Endothelial cell (in vitro differentiated cells): ENCODE data around the gene SPON1. TPM values are rescaled to one million over a fixed set of nuclear protein-coding genes. Genes with fewer than 3 reads are reported as not detected.
A peak's percentile ranks its signal among the peaks of the same experiment; 100 is the strongest.
"Not testable (repeated sequence)": the region's sequence is repeated elsewhere in the genome, so short reads cannot be mapped to it uniquely, and the experiment has no call there.

ENCODE experiments used
- DNase-seq: peaks from one replicate; pipeline ENCODE4 v3.0.0; 2021; ENCODE audit warnings: low spot score
- H3K27ac Mint-ChIP-seq: one replicate; pipeline ENCODE4 v1.8.0; 2021; ENCODE audit warnings: mixed read lengths, inconsistent platforms; ENCODE audit not compliant: unreplicated experiment
- H3K27me3 Mint-ChIP-seq: one replicate; pipeline ENCODE4 v1.8.0; 2021; ENCODE audit warnings: mild to moderate bottlenecking, moderate library complexity, mixed read lengths, inconsistent platforms; ENCODE audit not compliant: unreplicated experiment
- H3K36me3 Mint-ChIP-seq: one replicate; pipeline ENCODE4 v1.8.0; 2021; ENCODE audit warnings: mild to moderate bottlenecking, low read depth, mixed read lengths, inconsistent platforms; ENCODE audit not compliant: unreplicated experiment
- H3K4me1 Mint-ChIP-seq: one replicate; pipeline ENCODE4 v1.8.0; 2021; ENCODE audit warnings: mild to moderate bottlenecking, mixed read lengths, inconsistent platforms; ENCODE audit not compliant: unreplicated experiment
- H3K4me3 Mint-ChIP-seq: one replicate; pipeline ENCODE4 v1.8.0; 2021; ENCODE audit warnings: mild to moderate bottlenecking, mixed read lengths, inconsistent platforms; ENCODE audit not compliant: unreplicated experiment
- H3K9me3 Mint-ChIP-seq: one replicate; pipeline ENCODE4 v1.8.0; 2021; ENCODE audit warnings: mixed read lengths, inconsistent platforms; ENCODE audit not compliant: unreplicated experiment
- total RNA-seq: library from RNA; stranded (reverse); fragmentation: NEBNext Ultra II Directional; extraction: Animal tissue kit (Norgen Biotek cat#: 25700); gene quantifications from one replicate; pipeline ENCODE4 v1.2.1, GENCODE V29; 2021; ENCODE audit not compliant: unreplicated experiment
- TF ChIP-seq, protein P1 (sequence below): fragments of 200-600 bp; sonication (generic); IDR thresholded peaks from one replicate; pipeline ENCODE4 v1.5.0; 2021; ENCODE audit warnings: antibody characterized with exemption; ENCODE audit not compliant: unreplicated experiment

Gene SPON1
- total RNA-seq, 1 donor from 2014 or later = 120 TPM

DNA sequence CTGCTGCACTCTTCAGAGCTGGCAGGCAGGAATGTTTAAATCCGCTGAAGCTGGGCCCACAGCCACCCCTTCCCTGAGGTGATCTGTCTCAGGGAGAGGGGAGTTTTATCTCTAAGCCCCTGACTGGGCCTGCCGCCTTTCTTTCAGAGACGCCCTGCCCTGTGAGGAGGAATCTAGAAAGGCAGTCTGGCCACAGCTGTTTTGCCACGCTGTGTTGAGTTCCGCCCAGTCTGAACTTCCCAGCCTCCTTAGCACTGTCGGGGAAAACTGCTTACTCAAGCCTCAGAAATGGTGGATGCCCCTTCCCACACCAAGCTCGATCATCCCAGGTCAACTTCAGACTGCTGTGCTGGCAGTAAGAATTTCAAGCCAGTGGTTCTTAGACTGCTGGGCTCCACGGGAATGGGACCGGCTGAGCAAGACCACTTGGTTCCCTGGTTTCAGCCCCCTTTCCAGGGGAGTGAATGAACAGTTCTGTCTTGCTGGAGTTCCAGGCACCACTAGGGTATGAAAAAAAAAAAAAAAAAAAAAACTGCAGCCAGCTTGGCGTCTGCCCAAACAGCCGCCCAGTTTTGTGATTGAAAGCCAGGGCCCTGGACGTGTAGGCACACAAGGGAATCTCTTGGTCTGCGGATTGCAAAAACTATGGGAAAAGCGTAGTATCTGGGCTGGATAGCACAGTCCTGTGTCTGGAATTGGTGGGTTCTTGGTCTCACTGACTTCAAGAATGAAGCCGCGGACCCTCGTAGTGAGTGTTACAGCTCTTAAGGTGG, 127.4 kb downstream of the SPON1 start:
- H3K9me3 Mint-ChIP-seq = no peaks in the 10 kb centered on the region
- H3K36me3 Mint-ChIP-seq = peaks cover 46% of the 10 kb centered on the region
- no peak overlapping the region for H3K27ac Mint-ChIP-seq
- peak overlapping the region; percentile 70 for H3K4me3 Mint-ChIP-seq
- DNase-seq = no peak
- H3K27me3 Mint-ChIP-seq = peaks cover 3% of the 10 kb centered on the region
- TF ChIP-seq, protein P1, sequence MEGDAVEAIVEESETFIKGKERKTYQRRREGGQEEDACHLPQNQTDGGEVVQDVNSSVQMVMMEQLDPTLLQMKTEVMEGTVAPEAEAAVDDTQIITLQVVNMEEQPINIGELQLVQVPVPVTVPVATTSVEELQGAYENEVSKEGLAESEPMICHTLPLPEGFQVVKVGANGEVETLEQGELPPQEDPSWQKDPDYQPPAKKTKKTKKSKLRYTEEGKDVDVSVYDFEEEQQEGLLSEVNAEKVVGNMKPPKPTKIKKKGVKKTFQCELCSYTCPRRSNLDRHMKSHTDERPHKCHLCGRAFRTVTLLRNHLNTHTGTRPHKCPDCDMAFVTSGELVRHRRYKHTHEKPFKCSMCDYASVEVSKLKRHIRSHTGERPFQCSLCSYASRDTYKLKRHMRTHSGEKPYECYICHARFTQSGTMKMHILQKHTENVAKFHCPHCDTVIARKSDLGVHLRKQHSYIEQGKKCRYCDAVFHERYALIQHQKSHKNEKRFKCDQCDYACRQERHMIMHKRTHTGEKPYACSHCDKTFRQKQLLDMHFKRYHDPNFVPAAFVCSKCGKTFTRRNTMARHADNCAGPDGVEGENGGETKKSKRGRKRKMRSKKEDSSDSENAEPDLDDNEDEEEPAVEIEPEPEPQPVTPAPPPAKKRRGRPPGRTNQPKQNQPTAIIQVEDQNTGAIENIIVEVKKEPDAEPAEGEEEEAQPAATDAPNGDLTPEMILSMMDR = no peak
- H3K4me1 Mint-ChIP-seq = peaks cover 11% of the 10 kb centered on the region

DNA sequence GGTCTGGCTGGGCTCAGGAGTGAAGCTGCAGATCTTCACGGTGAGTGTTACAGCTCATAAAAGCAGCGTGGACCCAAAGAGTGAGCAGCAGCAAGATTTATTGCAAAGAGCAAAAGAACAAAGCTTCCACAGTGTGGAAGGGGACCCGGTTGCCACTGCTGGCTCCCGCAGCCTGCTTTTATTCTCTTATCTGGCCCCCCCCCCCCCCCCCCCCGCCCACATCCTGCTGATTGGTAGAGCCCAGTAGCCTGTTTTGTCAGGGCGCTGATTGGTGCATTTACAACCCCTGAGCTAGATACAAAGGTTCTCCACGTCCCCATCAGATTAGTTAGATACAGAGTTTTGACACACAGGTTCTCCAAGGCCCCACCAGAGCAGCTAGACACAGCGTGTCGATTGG, 128.1 kb downstream of the SPON1 start:
- H3K4me3 Mint-ChIP-seq = peak overlapping the region; percentile 70
- H3K27me3 Mint-ChIP-seq, H3K27ac Mint-ChIP-seq, DNase-seq, H3K9me3 Mint-ChIP-seq: not testable (repeated sequence)
- peaks cover 40% of the 10 kb centered on the region for H3K36me3 Mint-ChIP-seq
- H3K4me1 Mint-ChIP-seq = peaks cover 11% of the 10 kb centered on the region

DNA sequence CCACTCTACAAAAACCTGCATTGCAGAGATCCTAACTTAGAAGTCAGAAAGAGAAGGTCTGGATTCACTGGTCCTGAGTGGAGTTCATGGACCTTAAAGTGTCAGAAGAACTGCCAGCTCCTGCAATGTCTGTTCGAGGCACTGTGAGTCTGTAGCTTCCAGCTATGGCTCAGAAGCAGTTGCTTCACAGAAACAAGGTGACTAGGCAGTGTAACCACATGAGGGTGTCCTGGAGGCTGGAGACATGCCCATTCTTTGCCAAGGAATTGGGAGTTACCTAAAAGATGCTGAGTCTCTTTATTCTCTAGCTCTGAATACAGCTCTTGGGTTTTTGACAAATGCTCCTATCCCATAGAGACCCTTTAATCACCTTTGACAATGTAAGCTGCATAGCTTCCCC, 130.5 kb downstream of the SPON1 start:
- no peak for DNase-seq
- peaks cover 11% of the 10 kb centered on the region for H3K4me1 Mint-ChIP-seq
- peaks cover 3% of the 10 kb centered on the region for H3K27me3 Mint-ChIP-seq

DNA sequence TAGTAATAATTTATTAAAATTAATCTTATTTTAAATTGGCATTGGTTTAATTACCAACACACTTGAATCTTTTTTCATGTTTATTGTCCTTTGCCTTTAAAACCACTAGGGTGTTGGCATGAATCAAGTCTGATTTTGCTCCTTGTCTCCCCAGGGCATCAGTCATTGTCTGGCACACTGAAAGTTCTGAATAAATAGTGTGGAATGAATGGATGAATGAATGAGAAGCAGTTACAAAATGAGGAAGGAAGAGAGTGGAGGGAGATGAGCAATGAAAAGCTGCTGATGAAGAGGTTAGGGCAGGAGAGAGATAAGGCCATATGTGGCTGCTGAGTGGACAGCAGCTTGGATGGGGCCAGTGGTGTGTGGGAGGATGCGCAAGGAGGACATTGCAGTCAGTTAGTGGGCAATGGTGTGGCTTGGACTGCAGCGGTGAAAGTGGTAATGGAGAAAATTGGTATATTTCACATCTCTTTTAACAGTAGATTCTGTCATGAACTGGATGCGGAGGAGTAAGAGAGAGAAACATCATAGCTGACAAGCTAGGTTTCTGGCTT, 132.0 kb downstream of the SPON1 start:
- Mint-ChIP-seq H3K9me3 (no peaks in the 10 kb centered on the region), H3K4me3 (no peak overlapping the region), H3K36me3 (peaks cover 16% of the 10 kb centered on the region), H3K4me1 (peaks cover 3% of the 10 kb centered on the region), H3K27ac (no peak overlapping the region), H3K27me3 (peaks cover 2% of the 10 kb centered on the region)
- DNase-seq = no peak
- TF ChIP-seq, protein P1 = no peak

More for the DNA sequence above, 130.5 kb downstream of the SPON1 start:
- no peaks in the 10 kb centered on the region for H3K9me3 Mint-ChIP-seq
- peaks cover 26% of the 10 kb centered on the region for H3K36me3 Mint-ChIP-seq
- H3K4me3 Mint-ChIP-seq = no peak overlapping the region
- TF ChIP-seq, protein P1 = no peak
- H3K27ac Mint-ChIP-seq = no peak overlapping the region

DNA sequence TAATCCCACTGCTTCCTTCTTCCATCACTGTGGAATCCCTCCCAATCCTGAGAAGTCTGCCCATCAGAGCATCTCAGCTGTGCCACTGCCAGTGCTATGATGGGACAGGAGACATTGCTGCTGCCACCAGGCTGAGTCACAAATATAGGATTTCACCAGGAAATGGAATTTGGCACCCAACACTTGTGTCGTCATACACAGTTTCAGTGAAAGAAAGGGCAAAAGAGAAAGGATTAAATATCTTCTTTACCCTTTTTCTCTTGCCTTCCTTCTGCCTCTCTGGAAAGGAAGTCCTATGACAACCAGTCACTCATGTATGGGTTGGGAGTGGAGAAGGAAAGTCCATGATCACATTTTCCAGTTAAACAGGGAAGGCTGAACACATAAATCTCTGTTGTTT, 133.4 kb downstream of the SPON1 start:
- Mint-ChIP-seq H3K36me3 (peaks cover 6% of the 10 kb centered on the region), H3K4me3 (no peak overlapping the region), H3K9me3 (no peaks in the 10 kb centered on the region), H3K27me3 (no peaks in the 10 kb centered on the region), H3K4me1 (peaks cover 3% of the 10 kb centered on the region), H3K27ac (no peak overlapping the region)
- TF ChIP-seq, protein P1 = no peak
- DNase-seq = no peak
